ENCODE data around the gene ZNF652.

The ZNF652 gene

DNA sequence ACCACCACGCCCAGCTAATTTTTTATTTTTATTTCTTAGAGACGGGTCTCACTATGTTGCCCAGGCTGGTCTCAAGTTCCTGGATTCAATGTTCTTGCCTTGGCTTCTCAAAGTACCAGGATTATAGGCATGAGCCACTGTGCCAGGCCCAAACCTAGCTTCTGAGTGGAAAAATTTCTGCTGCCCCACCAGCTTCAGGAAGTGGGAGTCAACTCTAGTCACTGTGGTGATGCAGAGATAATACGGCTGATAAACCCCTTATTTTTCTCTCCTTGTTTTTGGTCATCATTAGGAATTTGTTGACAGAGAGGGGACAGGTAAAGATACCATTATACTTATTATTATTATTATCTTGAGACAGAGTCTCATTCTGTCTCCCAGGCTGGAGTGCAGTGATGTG lies 103.7 kb downstream of the ZNF652 start:
- TF ChIP-seq, protein P1, sequence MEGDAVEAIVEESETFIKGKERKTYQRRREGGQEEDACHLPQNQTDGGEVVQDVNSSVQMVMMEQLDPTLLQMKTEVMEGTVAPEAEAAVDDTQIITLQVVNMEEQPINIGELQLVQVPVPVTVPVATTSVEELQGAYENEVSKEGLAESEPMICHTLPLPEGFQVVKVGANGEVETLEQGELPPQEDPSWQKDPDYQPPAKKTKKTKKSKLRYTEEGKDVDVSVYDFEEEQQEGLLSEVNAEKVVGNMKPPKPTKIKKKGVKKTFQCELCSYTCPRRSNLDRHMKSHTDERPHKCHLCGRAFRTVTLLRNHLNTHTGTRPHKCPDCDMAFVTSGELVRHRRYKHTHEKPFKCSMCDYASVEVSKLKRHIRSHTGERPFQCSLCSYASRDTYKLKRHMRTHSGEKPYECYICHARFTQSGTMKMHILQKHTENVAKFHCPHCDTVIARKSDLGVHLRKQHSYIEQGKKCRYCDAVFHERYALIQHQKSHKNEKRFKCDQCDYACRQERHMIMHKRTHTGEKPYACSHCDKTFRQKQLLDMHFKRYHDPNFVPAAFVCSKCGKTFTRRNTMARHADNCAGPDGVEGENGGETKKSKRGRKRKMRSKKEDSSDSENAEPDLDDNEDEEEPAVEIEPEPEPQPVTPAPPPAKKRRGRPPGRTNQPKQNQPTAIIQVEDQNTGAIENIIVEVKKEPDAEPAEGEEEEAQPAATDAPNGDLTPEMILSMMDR (IDR thresholded peaks at IDR 0.05; ENCODE audit: insufficient read depth, low read depth, low read length, missing control alignments) = no peak
- no peak overlapping the region for H3K4me3 ChIP-seq (ENCODE audit: low read length)
- no peak for DNase-seq (ENCODE audit: low read depth)

DNA sequence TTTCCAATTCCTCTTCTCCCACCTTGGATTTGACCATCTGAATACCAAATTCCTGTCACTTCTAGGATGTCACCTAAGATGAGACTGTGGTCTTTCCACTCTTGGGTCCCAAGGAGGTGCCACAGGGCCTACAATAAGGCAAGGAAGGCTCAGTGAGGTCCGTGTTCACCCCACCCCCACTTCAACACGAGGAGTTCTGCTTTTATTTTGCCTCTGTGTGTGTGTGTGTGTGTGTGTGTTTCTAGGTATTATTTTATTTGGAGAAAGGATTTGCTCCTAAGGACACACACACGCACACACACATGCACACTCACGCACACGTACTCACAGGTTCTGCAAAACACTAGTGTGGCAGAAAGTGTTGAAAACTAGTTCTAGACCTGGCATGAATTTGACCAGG lies 106.9 kb downstream of the ZNF652 start:
- DNase-seq (ENCODE audit: low read depth) = no peak
- no peak overlapping the region for H3K4me3 ChIP-seq (ENCODE audit: low read length)
- TF ChIP-seq, protein P1 (IDR thresholded peaks at IDR 0.05; ENCODE audit: insufficient read depth, low read depth, low read length, missing control alignments) = no peak

DNA sequence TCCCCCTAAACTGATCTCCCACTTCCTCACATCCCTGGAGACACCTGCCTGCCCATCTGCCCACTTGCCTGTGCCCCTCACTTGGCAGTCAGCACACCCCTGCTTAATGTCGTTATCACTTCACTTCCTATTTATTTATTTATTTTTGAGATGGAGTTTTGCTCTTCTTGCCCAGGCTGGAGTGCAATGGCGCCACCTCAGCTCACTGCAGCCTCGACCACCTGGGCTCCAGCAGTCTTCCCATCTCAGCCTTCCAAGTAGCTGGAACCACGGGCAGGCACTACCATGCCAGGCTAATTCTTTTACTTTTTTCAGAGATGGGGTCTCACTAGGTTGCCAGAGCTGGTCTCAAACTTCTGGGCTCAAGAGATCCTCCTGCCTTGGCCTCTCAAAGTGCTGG lies 108.0 kb downstream of the ZNF652 start:
- TF ChIP-seq, protein P1 (IDR thresholded peaks at IDR 0.05; ENCODE audit: insufficient read depth, low read depth, low read length, missing control alignments) = no peak
- no peak for DNase-seq (ENCODE audit: low read depth)
- no peak overlapping the region for H3K4me3 ChIP-seq (ENCODE audit: low read length)

- DNase-seq (ENCODE audit: low read depth) = peak; percentile 44
- H3K4me3 ChIP-seq (ENCODE audit: low read length) = no peak overlapping the region
- TF ChIP-seq, protein P1 (IDR thresholded peaks at IDR 0.05; ENCODE audit: insufficient read depth, low read depth, low read length, missing control alignments) = no peak
These were observed 109.8 kb downstream of the ZNF652 start for GRCh38 chr17:49252148-49252695.

GRCh38 chr17:49249890-49250522 lies 112.0 kb downstream of the ZNF652 start:
- H3K4me3 ChIP-seq (ENCODE audit: low read length) = no peak overlapping the region
- no peak for DNase-seq (ENCODE audit: low read depth)
- TF ChIP-seq, protein P1 (IDR thresholded peaks at IDR 0.05; ENCODE audit: insufficient read depth, low read depth, low read length, missing control alignments) = no peak

DNA sequence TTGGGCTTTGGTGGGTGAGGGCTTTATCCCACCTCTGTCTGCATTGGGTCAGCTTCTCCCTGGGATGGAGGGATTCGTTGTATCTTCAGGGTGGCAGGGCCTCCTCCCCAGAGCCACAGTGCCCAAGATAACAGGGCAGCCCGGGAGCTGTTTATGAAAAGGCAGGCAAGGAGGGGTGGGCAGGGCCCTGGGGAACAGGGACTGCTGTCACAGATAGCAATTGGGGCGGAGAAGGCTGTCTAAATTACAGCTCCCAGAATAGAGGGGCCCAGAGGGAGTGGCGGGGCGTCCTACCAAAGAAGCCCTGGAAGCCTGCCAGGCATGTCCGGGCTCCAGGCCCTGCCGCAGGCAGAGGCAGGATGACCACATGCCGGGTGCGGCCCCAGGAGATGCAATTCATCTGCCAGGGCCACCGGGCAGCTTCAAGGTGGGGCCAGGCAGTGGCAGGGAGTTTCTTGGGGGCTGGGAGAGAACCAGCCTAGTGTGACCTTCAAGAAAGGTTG lies 112.7 kb downstream of the ZNF652 start:
- no peak overlapping the region for H3K4me3 ChIP-seq (ENCODE audit: low read length)
- no peak for DNase-seq (ENCODE audit: low read depth)
- TF ChIP-seq, protein P1 (IDR thresholded peaks at IDR 0.05; ENCODE audit: insufficient read depth, low read depth, low read length, missing control alignments) = no peak

- no peak overlapping the region for H3K4me3 ChIP-seq (ENCODE audit: low read length)
- TF ChIP-seq, protein P1 (IDR thresholded peaks at IDR 0.05; ENCODE audit: insufficient read depth, low read depth, low read length, missing control alignments) = no peak
These were observed 114.1 kb downstream of the ZNF652 start for GRCh38 chr17:49247944-49248343.

More at GRCh38 chr17:49247944-49248343, 114.1 kb downstream of the ZNF652 start:
- no peak for DNase-seq (ENCODE audit: low read depth)

Measured in epithelial cell of esophagus (primary cell).